ENCODE data around the gene HCST.

The HCST gene

GRCh38 chr19:35898499-35898809, 3.9 kb upstream of the HCST start:
- no peaks in the 10 kb centered on the region for H3K27me3 ChIP-seq (ENCODE audit: insufficient read depth, poor library complexity, severe bottlenecking)
- peak overlapping the region; percentile 94 for H3K27ac ChIP-seq (replicated peaks)
- no peak for DNase-seq (ENCODE audit: low read depth in 1 of 2, low spot score in 1 of 2)
- H3K4me3 ChIP-seq (replicated peaks; ENCODE audit: insufficient read depth, low read length): peak overlapping the region; percentile 91
- no peak for TF ChIP-seq REST (IDR thresholded peaks at IDR 0.05; ENCODE audit: insufficient replicate concordance, low read depth)
- TF ChIP-seq GABPA (IDR thresholded peaks at IDR 0.05; ENCODE audit: low read depth): no peak
- no peak for TF ChIP-seq POLR2AphosphoS5 (IDR thresholded peaks at IDR 0.05; ENCODE audit: low read depth)
- TF ChIP-seq SPI1 (IDR thresholded peaks at IDR 0.05; ENCODE audit: borderline replicate concordance, low read depth): no peak
- TF ChIP-seq CTCF (IDR thresholded peaks at IDR 0.05; ENCODE audit: insufficient read depth, low read length): no peak

GRCh38 chr19:35899547-35900214, 2.6 kb upstream of the HCST start:
- Histone ChIP-seq H3K27ac (replicated peaks) (peak overlapping the region; percentile 94), H3K4me3 (replicated peaks; ENCODE audit: insufficient read depth, low read length) (peak overlapping the region; percentile 91), H3K27me3 (ENCODE audit: insufficient read depth, poor library complexity, severe bottlenecking) (no peaks in the 10 kb centered on the region)
- peak in 1 of 2 experiments; percentile 87 for DNase-seq (ENCODE audit: low read depth in 1 of 2, low spot score in 1 of 2)
- TF ChIP-seq CTCF (IDR thresholded peaks at IDR 0.05; ENCODE audit: insufficient read depth, low read length) (no peak), POLR2AphosphoS5 (IDR thresholded peaks at IDR 0.05; ENCODE audit: low read depth) (peak; percentile 76; the same call in 1 of the 2 replicates)

- H3K27me3 ChIP-seq (ENCODE audit: insufficient read depth, poor library complexity, severe bottlenecking): no peaks in the 10 kb centered on the region
- DNase-seq (ENCODE audit: low read depth in 1 of 2, low spot score in 1 of 2): no peak
- H3K27ac ChIP-seq (replicated peaks): peak overlapping the region; percentile 94
- no peak for TF ChIP-seq CTCF (IDR thresholded peaks at IDR 0.05; ENCODE audit: insufficient read depth, low read length)
- TF ChIP-seq GABPA (IDR thresholded peaks at IDR 0.05; ENCODE audit: low read depth): no peak
- no peak for TF ChIP-seq POLR2AphosphoS5 (IDR thresholded peaks at IDR 0.05; ENCODE audit: low read depth)
- TF ChIP-seq REST (IDR thresholded peaks at IDR 0.05; ENCODE audit: insufficient replicate concordance, low read depth): no peak
- no peak for TF ChIP-seq SPI1 (IDR thresholded peaks at IDR 0.05; ENCODE audit: borderline replicate concordance, low read depth)
- H3K4me3 ChIP-seq (replicated peaks; ENCODE audit: insufficient read depth, low read length): peak overlapping the region; percentile 91
Observed at GRCh38 chr19:35901055-35901644, 1.2 kb upstream of the HCST start.

All from HL-60 (cell line).